Aorta (tissue), 5 donors: Measurements from ENCODE around the gene FGFR3. TPM values are rescaled to one million over a fixed set of nuclear protein-coding genes. Genes with fewer than 3 reads are reported as not detected.

Experiments used
- ATAC-seq: fragments of 200-7000 bp; cut with Tn5 transposase; one replicate; pipeline ENCODE4 v1.9.1; 2022; ENCODE audit warnings: moderate library complexity; ENCODE audit not compliant: low FRiP score
- DNase-seq, 2 donors: peaks; one replicate each; pipeline ENCODE4 v3.0.0-alpha.2; 2020
- H3K27ac ChIP-seq, 2 donors: one replicate each; pipeline ENCODE4 v1.5.1; 2013; ENCODE audit warnings: low read length in 2 of 2, mild to moderate bottlenecking in 2 of 2, moderate library complexity in 2 of 2, control low read depth in 1 of 2, inconsistent platforms in 1 of 2, low read depth in 1 of 2
- H3K27me3 ChIP-seq, 2 donors: one replicate each; pipeline ENCODE4 v1.6.1; 2013; ENCODE audit warnings: control low read depth in 1 of 2, low read length in 1 of 2, mild to moderate bottlenecking in 1 of 2, moderate library complexity in 1 of 2; ENCODE audit not compliant: insufficient read depth in 2 of 2, control insufficient read depth in 1 of 2
- H3K36me3 ChIP-seq, 2 donors: one replicate each; pipeline ENCODE4 v1.6.1; 2013; ENCODE audit warnings: control low read depth in 1 of 2, low read length in 1 of 2, mild to moderate bottlenecking in 1 of 2; ENCODE audit not compliant: insufficient read depth in 2 of 2, control insufficient read depth in 1 of 2
- H3K4me1 ChIP-seq, 2 donors: one replicate each; pipeline ENCODE4 v1.6.1; 2013; ENCODE audit warnings: low read length in 2 of 2, control low read depth in 1 of 2, mild to moderate bottlenecking in 1 of 2, moderate library complexity in 1 of 2; ENCODE audit not compliant: insufficient read depth in 2 of 2, control insufficient read depth in 1 of 2
- H3K4me3 ChIP-seq, 2 donors: one replicate each; pipeline ENCODE4 v1.5.1; 2013; ENCODE audit warnings: low read length in 2 of 2, control low read depth in 1 of 2, mild to moderate bottlenecking in 1 of 2
- H3K9me3 ChIP-seq: one replicate; pipeline ENCODE4 v1.6.1; 2013; ENCODE audit warnings: mild to moderate bottlenecking, low read length; ENCODE audit not compliant: control insufficient read depth
- WGBS, 2 donors: extraction: QIAGEN DNeasy Blood & Tissue Kit; methylation state at CpG; one replicate each; pipeline ENCODE4 v1.1.7; 2013; 5-methylcytosine and 5-hydroxymethylcytosine counted together
- intact Hi-C, 2 donors: fragments of 100-400 bp; cut with DNase I; formaldehyde crosslinking; loops; one replicate each; pipeline versions ENCODE4 v1.14.2 to v1.15.0; 2022
- polyA plus RNA-seq, 2 donors: library from polyadenylated mRNA; stranded (reverse); fragments of 200-250 nt; gene quantifications; one replicate each; pipeline ENCODE4 v1.2.3, GENCODE V29; 2013
- total RNA-seq, 2 donors: library from RNA; stranded (reverse); fragmentation: NEBNext Ultra II Directional; extraction: Animal tissue kit (Norgen Biotek cat#: 25700); gene quantifications; one replicate each; pipeline ENCODE4 v1.2.1, GENCODE V29; 2021
- donor health status: healthy with polysubstance abuse.
- donor health status: Bipolar disorder and iron deficiency.
- donor health status: DM: no; HTN: no; CAD: no.
- donor health status: DM: no; HTN: no; CAD: no.
- donor health status: DM: yes; HTN: yes; CAD: no.

FGFR3 gene
- total and polyA plus RNA-seq, 4 donors, result 1.0 to 4.0 (median 1.8) TPM

DNA sequence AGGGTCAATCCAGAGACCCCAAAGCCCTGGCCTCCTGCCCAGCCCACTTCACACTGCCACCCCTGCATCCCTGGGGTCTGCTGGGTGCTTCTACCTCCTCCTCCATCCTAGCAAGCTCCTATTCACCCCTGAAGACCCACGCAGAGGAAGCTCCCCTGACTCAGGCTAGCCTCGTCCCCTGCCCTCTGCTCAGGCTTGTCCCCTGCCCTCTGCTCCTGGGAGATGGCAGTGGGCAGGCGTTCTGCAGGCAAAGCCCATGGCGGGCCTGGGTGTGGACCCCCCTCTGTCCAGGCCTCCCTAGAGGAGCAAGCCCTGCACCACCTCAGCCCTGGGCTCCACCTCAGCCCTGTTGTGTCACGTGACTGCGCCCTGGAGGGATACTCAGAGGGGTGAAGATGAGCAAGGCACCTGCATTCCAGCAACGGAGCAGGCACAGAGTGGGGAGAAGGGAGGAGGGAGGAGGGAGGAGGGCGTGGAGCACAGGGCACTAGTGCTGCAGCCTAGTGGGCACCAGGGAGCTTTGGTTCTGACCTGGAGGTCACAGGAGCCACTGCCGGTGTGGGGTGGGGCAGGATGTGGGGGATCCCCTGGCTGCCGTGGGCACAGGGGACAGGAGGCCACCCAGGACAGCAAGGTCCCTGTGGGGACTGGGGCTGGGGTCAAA, 27.6 kb upstream of the FGFR3 start:
- intact Hi-C loops, result no loop called here
- no peaks in the 10 kb centered on the region for H3K9me3 ChIP-seq
- H3K4me1 ChIP-seq, result no peaks in the 10 kb centered on the region
- H3K27ac ChIP-seq, result no peak overlapping the region
- WGBS, 2 donors, result 88% methylated on average over 7 to 10 of the region's 10 CpGs
- no peak for DNase-seq
- H3K27me3 ChIP-seq, result no peaks in the 10 kb centered on the region
- H3K36me3 ChIP-seq, result no peaks in the 10 kb centered on the region
- H3K4me3 ChIP-seq, result no peak overlapping the region
- ATAC-seq, result no peak

DNA sequence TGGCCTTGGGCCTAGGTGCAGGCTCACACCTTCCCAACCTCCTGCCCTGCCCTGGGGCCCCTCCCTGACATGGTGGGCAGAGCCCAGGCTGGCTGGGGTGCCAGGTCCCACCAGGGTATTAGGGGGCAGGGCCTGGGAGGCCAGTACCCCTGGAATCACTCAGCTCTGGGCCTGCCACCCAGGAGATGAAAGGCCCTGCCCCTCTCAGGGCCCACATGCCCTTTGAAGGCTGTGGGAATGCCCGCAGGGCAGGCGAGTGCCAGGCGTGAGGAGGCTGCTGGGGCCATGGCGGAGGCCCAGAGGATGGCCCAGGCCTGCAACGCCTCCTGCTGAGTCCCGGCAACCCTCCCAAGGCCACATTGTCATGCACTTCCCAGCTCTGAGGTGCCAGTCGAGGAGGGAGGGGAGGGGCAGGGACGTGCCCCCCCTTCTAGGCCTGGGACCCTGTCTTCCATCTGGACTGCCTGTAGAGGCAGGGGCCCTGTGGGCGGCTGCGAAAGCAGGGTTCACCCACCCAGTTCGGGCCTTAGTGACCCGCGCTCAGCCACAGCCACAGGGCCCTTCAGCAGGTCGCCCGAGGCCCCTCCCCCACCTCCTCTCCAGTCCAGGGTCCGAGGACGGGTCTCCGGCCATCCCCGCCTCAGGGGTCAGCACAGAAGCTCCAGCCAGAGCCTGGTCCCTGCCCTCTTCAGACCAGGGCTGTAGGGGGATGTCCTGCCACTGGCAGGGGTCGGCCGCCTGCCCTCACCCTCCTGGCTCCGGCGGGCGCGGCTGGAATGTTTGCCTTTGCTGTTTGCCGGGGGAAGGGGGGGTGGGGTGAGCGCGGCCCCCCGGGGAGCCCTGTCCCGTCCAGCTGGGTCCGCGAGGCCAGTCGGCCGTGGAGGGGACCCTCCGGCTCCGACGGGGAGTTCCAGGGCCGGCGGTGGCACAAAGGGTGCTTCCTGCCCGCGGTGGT, 26.7 kb upstream of the FGFR3 start:
- Histone ChIP-seq H3K9me3 (no peaks in the 10 kb centered on the region), H3K36me3 (no peaks in the 10 kb centered on the region), H3K27me3 (no peaks in the 10 kb centered on the region), H3K27ac (no peak overlapping the region), H3K4me1 (no peaks in the 10 kb centered on the region), H3K4me3 (no peak overlapping the region)
- no peak for DNase-seq
- WGBS, 2 donors, result 48 to 54% methylated on average over 25 to 41 of the region's 41 CpGs
- ATAC-seq, result no peak
- intact Hi-C loops, result no loop called here

DNA sequence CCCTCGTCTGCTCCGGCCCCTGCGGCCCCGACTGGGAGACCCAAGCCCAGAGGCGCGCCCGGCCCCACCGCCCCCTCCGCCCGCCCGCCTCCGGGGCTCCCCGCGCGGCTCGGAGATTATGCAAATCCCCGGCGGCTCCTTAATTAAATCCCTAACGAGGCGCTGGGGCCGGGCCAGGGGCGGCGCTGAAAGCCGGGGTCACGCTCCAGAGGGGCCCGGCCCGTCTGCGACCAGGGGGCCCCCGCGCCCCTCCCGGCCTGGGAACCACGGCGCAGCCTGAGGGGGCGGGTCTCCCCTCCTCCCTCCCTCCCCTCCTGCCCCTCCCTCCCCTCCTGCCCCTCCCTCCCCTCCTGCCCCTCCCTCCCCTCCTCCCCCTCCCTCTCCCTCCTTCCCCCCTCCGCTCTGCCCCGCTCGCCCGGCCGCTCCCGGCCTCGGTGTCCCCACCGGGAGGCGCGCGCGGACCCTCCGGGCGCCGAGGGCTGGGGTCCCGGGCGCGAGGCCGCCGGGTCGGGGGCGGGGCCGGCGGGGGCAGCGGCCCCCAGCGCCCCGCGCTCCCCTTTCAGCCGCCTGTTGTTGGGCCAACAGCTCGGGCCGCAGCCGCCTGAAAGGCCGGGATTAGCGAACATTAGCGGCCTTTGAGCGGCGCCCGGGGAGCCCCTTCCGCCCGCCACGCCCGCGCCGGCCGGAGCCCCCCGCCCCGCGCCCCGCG, 25.9 kb upstream of the FGFR3 start:
- H3K27me3 ChIP-seq, result no peaks in the 10 kb centered on the region
- no peaks in the 10 kb centered on the region for H3K9me3 ChIP-seq
- no peaks in the 10 kb centered on the region for H3K36me3 ChIP-seq
- 2% methylated on average over 47 to 81 of the region's 84 CpGs for WGBS, 2 donors
- no peak for DNase-seq
- intact Hi-C loops, result no loop called here
- H3K27ac ChIP-seq, result no peak overlapping the region
- no peak for ATAC-seq
- peak overlapping the region; percentile 20 to 28 for H3K4me3 ChIP-seq
- H3K4me1 ChIP-seq, result no peaks in the 10 kb centered on the region

DNA sequence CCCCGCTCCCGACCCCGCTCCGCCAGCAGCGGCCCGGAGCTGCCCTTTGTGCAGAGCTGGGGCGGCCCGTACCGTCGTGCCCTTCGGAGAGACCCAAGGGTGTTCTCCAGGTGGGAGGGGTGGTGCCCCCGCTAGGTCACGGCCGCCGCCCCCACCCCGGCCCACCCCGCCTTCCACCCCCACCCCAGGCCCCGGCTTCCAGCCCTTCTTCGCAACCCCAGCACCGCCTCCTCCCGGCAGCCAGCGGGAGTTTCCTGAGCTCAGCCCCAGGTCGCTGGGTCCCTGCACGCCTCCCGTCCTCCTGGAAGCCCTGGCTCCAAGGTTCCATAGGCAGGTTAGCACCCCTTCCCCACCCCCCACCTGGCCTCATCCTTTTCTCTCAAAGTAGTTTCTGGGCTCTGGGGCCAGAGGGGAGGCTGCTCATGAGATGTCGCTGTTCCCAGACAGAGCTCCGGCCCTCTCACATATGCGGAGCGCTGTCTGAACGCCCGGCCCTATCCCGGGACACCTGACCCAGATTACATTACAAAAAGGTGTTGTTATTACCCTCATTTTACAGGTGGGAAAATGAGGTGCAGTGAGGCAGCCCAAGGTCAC, 25.2 kb upstream of the FGFR3 start:
- Histone ChIP-seq H3K36me3 (no peaks in the 10 kb centered on the region), H3K27ac (no peak overlapping the region), H3K9me3 (no peaks in the 10 kb centered on the region), H3K4me1 (no peaks in the 10 kb centered on the region), H3K4me3 (peak overlapping the region; percentile 20 to 28), H3K27me3 (no peaks in the 10 kb centered on the region)
- DNase-seq, result no peak
- intact Hi-C loops, result no loop called here
- 32 to 34% methylated on average over 26 to 32 of the region's 32 CpGs for WGBS, 2 donors
- ATAC-seq, result no peak

DNA sequence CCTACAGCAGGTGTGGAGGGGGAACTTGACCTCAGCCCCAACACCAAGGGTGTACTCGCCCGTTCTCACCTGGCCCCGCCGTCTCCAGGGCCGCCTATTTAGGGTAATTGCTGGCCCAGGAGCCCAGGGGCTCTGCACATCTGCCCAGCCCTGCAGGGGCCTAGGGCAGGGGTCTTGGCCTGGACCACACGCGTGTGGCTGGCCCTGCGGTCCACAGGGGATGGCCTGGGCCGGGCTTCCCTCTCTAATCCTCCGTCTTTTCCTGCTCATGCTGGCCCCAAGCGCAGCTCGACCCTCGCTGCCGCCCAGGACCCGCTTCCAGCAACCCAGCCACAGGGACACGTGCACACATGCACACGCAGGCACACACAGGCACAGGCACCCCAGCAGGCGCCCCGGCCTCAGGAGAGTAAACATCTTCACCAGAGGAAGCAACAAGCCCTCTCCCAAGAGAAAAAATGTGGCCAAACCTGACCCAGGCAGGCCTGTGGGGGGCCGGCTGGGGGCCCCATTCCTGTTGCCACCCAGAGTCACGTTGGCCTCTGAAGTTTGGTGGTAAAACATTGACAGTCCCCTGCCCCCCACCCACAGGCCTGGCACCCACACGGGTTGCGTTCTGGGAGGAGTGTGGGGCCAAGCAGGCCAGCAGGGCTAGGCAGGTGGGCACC, 24.6 kb upstream of the FGFR3 start:
- Histone ChIP-seq H3K27ac (no peak overlapping the region), H3K4me3 (no peak overlapping the region), H3K36me3 (no peaks in the 10 kb centered on the region), H3K27me3 (no peaks in the 10 kb centered on the region), H3K9me3 (no peaks in the 10 kb centered on the region), H3K4me1 (no peaks in the 10 kb centered on the region)
- intact Hi-C loops, result no loop called here
- ATAC-seq, result no peak
- WGBS, 2 donors, result 92 to 96% methylated on average over 22 to 23 of the region's 23 CpGs
- DNase-seq, result no peak

DNA sequence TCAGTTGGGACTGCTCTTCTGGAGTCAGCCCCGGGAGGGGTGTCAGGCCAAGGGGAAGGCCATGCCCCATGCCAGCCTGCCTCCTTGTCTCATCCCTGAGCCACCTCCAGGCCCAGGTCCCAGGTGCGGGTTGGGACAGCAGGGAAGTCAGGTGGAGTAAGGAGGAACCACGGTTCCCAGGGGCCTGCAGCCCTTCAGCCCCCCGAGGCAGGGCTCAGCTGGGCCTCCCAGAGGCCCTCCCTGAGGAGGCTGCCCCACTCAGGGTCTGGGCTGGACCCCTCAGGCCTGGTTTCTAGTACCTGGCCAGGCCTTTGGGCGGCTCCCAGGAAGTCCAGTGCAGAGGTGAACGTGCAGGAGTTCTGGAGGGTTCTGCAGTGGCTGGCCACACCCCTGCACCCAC, 23.4 kb upstream of the FGFR3 start:
- WGBS, 2 donors, result 93% methylated on average over 6 of the region's 6 CpGs
- intact Hi-C loops, result no loop called here
- Histone ChIP-seq H3K4me1 (no peaks in the 10 kb centered on the region), H3K9me3 (no peaks in the 10 kb centered on the region), H3K27me3 (no peaks in the 10 kb centered on the region), H3K4me3 (no peak overlapping the region), H3K36me3 (no peaks in the 10 kb centered on the region), H3K27ac (no peak overlapping the region)
- DNase-seq, result no peak
- no peak for ATAC-seq

DNA sequence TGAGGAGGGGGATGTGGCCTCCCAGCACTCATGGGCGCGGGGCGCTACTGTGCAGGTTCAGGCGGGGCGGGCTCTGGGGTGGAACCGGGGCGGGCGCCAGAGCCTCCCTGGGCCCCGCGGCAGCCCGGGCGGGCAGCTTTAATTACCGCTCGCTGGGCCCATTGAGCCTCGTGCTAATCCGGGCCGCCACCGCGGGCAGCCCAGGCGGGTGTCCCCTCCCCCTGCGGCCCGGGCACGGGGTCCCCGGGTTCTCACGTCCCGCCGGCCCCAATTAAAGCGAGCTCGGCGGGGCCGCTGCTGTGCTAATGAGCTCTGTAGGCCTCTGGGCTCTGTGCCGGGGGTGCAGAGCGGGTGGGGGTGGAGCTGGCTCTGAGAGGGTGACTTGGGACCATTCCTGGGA, 22.8 kb upstream of the FGFR3 start:
- Histone ChIP-seq H3K36me3 (no peaks in the 10 kb centered on the region), H3K9me3 (no peaks in the 10 kb centered on the region), H3K4me3 (no peak overlapping the region), H3K4me1 (no peaks in the 10 kb centered on the region), H3K27me3 (no peaks in the 10 kb centered on the region), H3K27ac (no peak overlapping the region)
- 69 to 78% methylated on average over 29 to 33 of the region's 33 CpGs for WGBS, 2 donors
- intact Hi-C loops, result no loop called here
- DNase-seq (no peak), ATAC-seq (no peak)

DNA sequence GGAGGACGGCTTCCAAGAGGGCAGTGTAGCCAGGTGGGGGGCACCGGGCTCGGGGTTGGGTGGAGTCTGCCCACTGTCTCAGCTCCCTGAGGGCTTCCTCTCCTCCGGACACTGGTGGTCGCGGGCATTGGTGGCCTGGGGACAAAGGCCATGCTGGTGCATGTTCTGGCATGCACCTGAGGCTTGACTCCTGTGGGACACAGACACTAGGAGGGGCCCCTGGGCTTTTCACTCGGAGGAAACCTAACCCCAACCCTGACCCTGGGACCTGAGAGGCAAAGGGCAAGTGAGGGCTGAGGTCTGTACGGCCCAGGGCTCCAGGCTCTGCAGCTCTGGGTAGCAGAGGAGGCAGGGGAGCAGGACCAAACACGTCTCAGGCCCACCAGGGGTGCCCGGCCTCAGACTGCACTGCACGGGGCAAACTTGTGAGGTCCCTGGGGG, 22.3 kb upstream of the FGFR3 start:
- 89 to 90% methylated on average over 9 to 11 of the region's 11 CpGs for WGBS, 2 donors
- H3K36me3 ChIP-seq, result no peaks in the 10 kb centered on the region
- intact Hi-C loops, result no loop called here
- H3K4me1 ChIP-seq, result no peaks in the 10 kb centered on the region
- H3K9me3 ChIP-seq, result no peaks in the 10 kb centered on the region
- DNase-seq, result no peak
- ATAC-seq, result no peak
- no peaks in the 10 kb centered on the region for H3K27me3 ChIP-seq
- no peak overlapping the region for H3K4me3 ChIP-seq
- no peak overlapping the region for H3K27ac ChIP-seq
